SU-DHL-6 (cell line): Measurements from ENCODE around the gene SPRTN.

Experiments
- H2AFZ ChIP-seq: fragments of 200-600 bp; sonication (generic); 2 replicates; pipeline ENCODE4 v1.6.1; 2014; ENCODE audit warnings: low read depth, mild to moderate bottlenecking, moderate library complexity, mixed read lengths, antibody characterized with exemption, low read length; ENCODE audit not compliant: severe bottlenecking
- H3F3A ChIP-seq: fragments of 200-600 bp; shearing (Covaris generic); 2 replicates; pipeline ENCODE4 v1.6.0; 2016; ENCODE audit warnings: antibody characterized with exemption, mild to moderate bottlenecking; ENCODE audit not compliant: insufficient read depth
- H3K27ac ChIP-seq: fragments of 200-600 bp; sonication (generic); 2 replicates; pipeline ENCODE4 v1.5.1; 2016; ENCODE audit warnings: low read depth, mild to moderate bottlenecking, low read length, moderate library complexity, mixed read lengths
- H3K27me3 ChIP-seq: fragments of 200-600 bp; sonication (generic), shearing (Covaris generic); 2 replicates; pipeline ENCODE4 v1.6.0; 2014; ENCODE audit warnings: mild to moderate bottlenecking, low read length
- H3K36me3 ChIP-seq: fragments of 200-600 bp; sonication (generic); 2 replicates; pipeline ENCODE4 v1.6.1; 2014; ENCODE audit warnings: mild to moderate bottlenecking, low read length, mixed read lengths
- H3K4me2 ChIP-seq: fragments of 300-600, 200-600 bp; shearing (Covaris generic), sonication (generic); 2 replicates; pipeline ENCODE4 v1.6.0; 2014; ENCODE audit warnings: low read length, low read depth, mild to moderate bottlenecking; ENCODE audit not compliant: poor library complexity, severe bottlenecking
- H3K4me3 ChIP-seq: fragments of 200-600 bp; sonication (generic); 2 replicates; pipeline ENCODE4 v1.5.1; 2014; ENCODE audit warnings: antibody characterized with exemption, low read length, mild to moderate bottlenecking, mixed read lengths; ENCODE audit not compliant: insufficient read depth, poor library complexity, severe bottlenecking
- H3K79me2 ChIP-seq: fragments of 200-600 bp; sonication (generic); 2 replicates; pipeline ENCODE4 v1.6.1; 2014; ENCODE audit warnings: mild to moderate bottlenecking, low read length, moderate library complexity; ENCODE audit not compliant: insufficient read depth
- H3K9ac ChIP-seq: fragments of 200-600 bp; sonication (generic); 2 replicates; pipeline ENCODE4 v1.7.0; 2014; ENCODE audit warnings: mild to moderate bottlenecking, low read length
- H3K9me2 ChIP-seq: fragments of 200-600 bp; sonication (generic); replicated peaks from 2 replicates; pipeline ENCODE4 v1.6.1; 2014; ENCODE audit warnings: low read length; ENCODE audit not compliant: insufficient read depth
- H3K9me3 ChIP-seq: fragments of 200-600 bp; sonication (generic); 2 replicates; pipeline ENCODE4 v1.6.1; 2014; ENCODE audit warnings: low read length, mixed read lengths; ENCODE audit not compliant: insufficient read depth
- H4K20me1 ChIP-seq: fragments of 200-600 bp; sonication (generic); 2 replicates; pipeline ENCODE4 v1.6.1; 2014; ENCODE audit warnings: low read depth, mild to moderate bottlenecking, antibody characterized with exemption, low read length, moderate library complexity, mixed read lengths
- EZH2phosphoT487 ChIP-seq: fragments of 200-600 bp; sonication (generic), shearing (Covaris generic); conservative IDR thresholded peaks from 2 replicates; pipeline ENCODE4 v1.6.1; 2018; ENCODE audit warnings: mild to moderate bottlenecking, antibody characterized with exemption, low read length, moderate library complexity, mixed read lengths
- TF ChIP-seq, protein P1 (sequence below): fragments of 200-600 bp; sonication (generic); IDR thresholded peaks from one replicate; pipeline ENCODE4 v1.5.1; 2017; ENCODE audit warnings: antibody characterized with exemption, mild to moderate bottlenecking, low read length, moderate library complexity; ENCODE audit not compliant: insufficient read depth, poor library complexity, severe bottlenecking

SPRTN gene

DNA sequence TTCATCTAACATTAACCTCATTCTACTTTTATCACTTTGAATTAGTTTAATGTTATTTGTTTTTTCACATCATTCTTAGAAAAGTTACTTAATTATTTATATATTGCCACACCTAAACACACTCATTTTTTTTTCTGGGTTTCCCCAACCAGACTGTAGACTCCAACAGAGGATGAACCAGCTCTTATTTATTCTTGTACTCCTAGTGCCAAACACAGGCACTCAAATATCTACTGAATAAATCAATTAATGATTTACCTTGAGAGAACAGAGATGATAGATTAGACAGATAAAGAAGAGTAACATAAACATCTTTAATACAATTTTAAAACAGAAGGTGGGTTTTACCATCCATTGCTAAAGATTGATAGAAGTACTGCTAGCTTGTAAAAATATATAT, 48.4 kb downstream of the SPRTN start:
- H3K27ac ChIP-seq = no peak overlapping the region
- H3K27me3 ChIP-seq = no peaks in the 10 kb centered on the region
- no peaks in the 10 kb centered on the region for H3K9me3 ChIP-seq
- H3K79me2 ChIP-seq = no peaks in the 10 kb centered on the region
- TF ChIP-seq, protein P1, sequence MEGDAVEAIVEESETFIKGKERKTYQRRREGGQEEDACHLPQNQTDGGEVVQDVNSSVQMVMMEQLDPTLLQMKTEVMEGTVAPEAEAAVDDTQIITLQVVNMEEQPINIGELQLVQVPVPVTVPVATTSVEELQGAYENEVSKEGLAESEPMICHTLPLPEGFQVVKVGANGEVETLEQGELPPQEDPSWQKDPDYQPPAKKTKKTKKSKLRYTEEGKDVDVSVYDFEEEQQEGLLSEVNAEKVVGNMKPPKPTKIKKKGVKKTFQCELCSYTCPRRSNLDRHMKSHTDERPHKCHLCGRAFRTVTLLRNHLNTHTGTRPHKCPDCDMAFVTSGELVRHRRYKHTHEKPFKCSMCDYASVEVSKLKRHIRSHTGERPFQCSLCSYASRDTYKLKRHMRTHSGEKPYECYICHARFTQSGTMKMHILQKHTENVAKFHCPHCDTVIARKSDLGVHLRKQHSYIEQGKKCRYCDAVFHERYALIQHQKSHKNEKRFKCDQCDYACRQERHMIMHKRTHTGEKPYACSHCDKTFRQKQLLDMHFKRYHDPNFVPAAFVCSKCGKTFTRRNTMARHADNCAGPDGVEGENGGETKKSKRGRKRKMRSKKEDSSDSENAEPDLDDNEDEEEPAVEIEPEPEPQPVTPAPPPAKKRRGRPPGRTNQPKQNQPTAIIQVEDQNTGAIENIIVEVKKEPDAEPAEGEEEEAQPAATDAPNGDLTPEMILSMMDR = no peak
- TF ChIP-seq EZH2phosphoT487 = no peak
- no peaks in the 10 kb centered on the region for H3F3A ChIP-seq
- H3K36me3 ChIP-seq = no peaks in the 10 kb centered on the region
- H2AFZ ChIP-seq = no peak overlapping the region
- no peak overlapping the region for H3K9ac ChIP-seq
- H4K20me1 ChIP-seq = peaks cover 13% of the 10 kb centered on the region; the same call in 1 of the 2 replicates
- H3K9me2 ChIP-seq = no peaks in the 10 kb centered on the region
- H3K4me3 ChIP-seq = no peak overlapping the region
- H3K4me2 ChIP-seq = no peak overlapping the region

DNA sequence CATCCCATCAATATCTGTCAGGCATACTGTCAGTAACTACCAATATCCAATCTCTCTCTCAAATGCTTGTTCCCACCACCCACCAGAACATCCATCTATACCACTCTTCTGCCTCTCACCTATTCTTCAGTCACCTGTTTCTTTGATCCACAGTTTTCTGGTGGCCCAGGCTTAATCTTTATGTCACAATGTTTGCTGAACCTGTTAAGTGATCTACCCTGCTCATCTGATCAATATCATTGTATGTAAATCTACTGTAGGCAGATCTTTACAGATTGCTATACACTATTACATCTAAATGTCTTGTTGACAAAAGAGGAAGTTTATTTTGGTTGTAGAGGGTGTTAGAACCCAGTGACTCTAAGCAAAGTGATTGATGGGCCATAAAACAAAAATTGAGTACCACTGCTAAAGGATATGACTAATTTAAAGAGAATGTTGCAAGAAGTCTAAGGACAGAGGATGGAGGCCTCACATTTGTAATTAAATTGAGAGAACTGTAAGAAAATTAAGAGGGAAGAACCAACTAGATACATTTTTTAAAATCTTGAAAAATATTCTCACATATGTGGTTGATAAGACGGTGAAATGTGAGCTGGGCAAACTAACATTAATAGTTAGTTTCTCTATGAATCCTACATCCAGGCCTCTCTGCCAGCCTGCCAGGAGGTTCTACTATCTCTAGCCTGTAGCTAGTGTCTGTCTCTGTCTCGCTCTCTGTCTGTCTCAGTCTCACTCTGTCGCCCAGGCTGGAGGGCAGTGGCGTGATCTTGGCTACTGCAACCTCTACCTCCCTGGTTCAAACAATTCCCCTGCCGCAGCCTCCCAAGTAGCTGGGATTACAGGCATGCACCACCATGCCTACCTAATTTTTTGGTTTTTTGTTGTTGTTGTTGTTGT, 49.9 kb downstream of the SPRTN start:
- H3K27ac ChIP-seq = no peak overlapping the region
- no peak overlapping the region for H3K4me2 ChIP-seq
- H3K4me3 ChIP-seq = no peak overlapping the region
- H3K9ac ChIP-seq = no peak overlapping the region
- H2AFZ ChIP-seq = no peak overlapping the region
- H4K20me1 ChIP-seq = peaks cover 4% of the 10 kb centered on the region; the same call in 1 of the 2 replicates
- TF ChIP-seq EZH2phosphoT487 = no peak
- TF ChIP-seq, protein P1 = no peak
- H3K36me3 ChIP-seq = no peaks in the 10 kb centered on the region
- no peaks in the 10 kb centered on the region for H3K27me3 ChIP-seq
- H3K9me3 ChIP-seq = no peaks in the 10 kb centered on the region
- H3K79me2 ChIP-seq = no peaks in the 10 kb centered on the region
- no peaks in the 10 kb centered on the region for H3K9me2 ChIP-seq
- H3F3A ChIP-seq = no peaks in the 10 kb centered on the region

DNA sequence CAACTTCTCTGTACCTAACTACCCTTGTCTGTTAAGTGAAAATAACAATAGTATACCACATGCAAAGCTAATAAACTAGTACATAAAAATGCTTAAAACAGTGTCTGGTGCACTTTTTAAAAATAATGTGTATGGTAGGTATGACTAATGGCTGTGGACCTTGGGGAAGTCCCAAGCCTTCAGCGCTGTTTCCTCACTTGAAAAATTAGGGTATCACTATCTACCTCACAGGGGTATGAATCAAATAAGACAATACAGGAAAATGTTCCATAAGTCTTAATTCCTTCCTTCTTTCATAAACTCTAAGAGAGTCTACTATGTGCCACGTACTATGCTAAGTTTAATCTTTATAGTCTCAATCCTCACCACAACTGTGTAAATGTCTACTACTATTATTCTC, 52.0 kb downstream of the SPRTN start:
- Histone ChIP-seq H3K79me2 (no peaks in the 10 kb centered on the region), H3K36me3 (no peaks in the 10 kb centered on the region), H3K27me3 (no peaks in the 10 kb centered on the region), H3K9ac (no peak overlapping the region), H2AFZ (no peak overlapping the region), H3F3A (no peaks in the 10 kb centered on the region), H3K4me3 (no peak overlapping the region), H3K4me2 (no peak overlapping the region), H4K20me1 (peaks cover 4% of the 10 kb centered on the region; the same call in 1 of the 2 replicates), H3K9me3 (no peaks in the 10 kb centered on the region), H3K9me2 (no peaks in the 10 kb centered on the region), H3K27ac (no peak overlapping the region)
- no peak for TF ChIP-seq EZH2phosphoT487
- TF ChIP-seq, protein P1 = no peak
